Lower leg skin (tissue), 4 donors: ENCODE measurements around the gene INSM2. TPM values are rescaled to one million over a fixed set of nuclear protein-coding genes. Genes with fewer than 3 reads are reported as not detected.

Source experiments
- DNase-seq, 2 donors: peaks; one replicate each; pipeline ENCODE4 v3.0.0-alpha.2; 2019; ENCODE audit warnings: low spot score in 2 of 2
- H3K4me3 ChIP-seq: fragments of 200-600 bp; sonication (generic); 2 replicates; pipeline ENCODE4 v1.5.1; 2017; ENCODE audit warnings: mild to moderate bottlenecking, low read depth; ENCODE audit not compliant: poor library complexity, severe bottlenecking
- POLR2A ChIP-seq, 2 donors: fragments of 450-650 bp; IDR thresholded peaks; one replicate each; pipeline ENCODE4 v1.6.1; 2016 to 2017; ENCODE audit warnings: antibody characterized with exemption in 2 of 2, mild to moderate bottlenecking in 1 of 2, moderate library complexity in 1 of 2
- WGBS, 2 donors: methylation state at CpG; one replicate each; pipeline ENCODE4 v1.1.5; 2018; 5-methylcytosine and 5-hydroxymethylcytosine counted together
- intact Hi-C: fragments of 100-400 bp; cut with DNase I; formaldehyde crosslinking; loops from one replicate; pipeline ENCODE4 v1.15.0; 2023; ENCODE audit warnings: low total_unique reads
- total RNA-seq, 4 donors: library from RNA; depleted of rRNA; stranded (reverse); fragments of >200 nt; gene quantifications; one replicate each; pipeline ENCODE4 v1.1.0, GENCODE V29; 2016
- TF ChIP-seq, protein P1 (sequence below), 3 donors: fragments of 450-650 bp; IDR thresholded peaks; one replicate each; pipeline ENCODE4 v1.5.1; 2016; ENCODE audit warnings: antibody characterized with exemption in 3 of 3, mild to moderate bottlenecking in 3 of 3, moderate library complexity in 2 of 3

INSM2 gene
- total RNA-seq, 4 donors from 2014 or later, result not detected

- peak overlapping the region; percentile 40 for H3K4me3 ChIP-seq
- intact Hi-C loops, result no loop called here
- 1 to 3% methylated on average over 51 to 55 of the region's 77 CpGs for WGBS, 2 donors
- no peak for TF ChIP-seq POLR2A (IDR thresholded peaks at IDR 0.05)
- TF ChIP-seq, protein P1, sequence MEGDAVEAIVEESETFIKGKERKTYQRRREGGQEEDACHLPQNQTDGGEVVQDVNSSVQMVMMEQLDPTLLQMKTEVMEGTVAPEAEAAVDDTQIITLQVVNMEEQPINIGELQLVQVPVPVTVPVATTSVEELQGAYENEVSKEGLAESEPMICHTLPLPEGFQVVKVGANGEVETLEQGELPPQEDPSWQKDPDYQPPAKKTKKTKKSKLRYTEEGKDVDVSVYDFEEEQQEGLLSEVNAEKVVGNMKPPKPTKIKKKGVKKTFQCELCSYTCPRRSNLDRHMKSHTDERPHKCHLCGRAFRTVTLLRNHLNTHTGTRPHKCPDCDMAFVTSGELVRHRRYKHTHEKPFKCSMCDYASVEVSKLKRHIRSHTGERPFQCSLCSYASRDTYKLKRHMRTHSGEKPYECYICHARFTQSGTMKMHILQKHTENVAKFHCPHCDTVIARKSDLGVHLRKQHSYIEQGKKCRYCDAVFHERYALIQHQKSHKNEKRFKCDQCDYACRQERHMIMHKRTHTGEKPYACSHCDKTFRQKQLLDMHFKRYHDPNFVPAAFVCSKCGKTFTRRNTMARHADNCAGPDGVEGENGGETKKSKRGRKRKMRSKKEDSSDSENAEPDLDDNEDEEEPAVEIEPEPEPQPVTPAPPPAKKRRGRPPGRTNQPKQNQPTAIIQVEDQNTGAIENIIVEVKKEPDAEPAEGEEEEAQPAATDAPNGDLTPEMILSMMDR (IDR thresholded peaks at IDR 0.05), result no peak
- peak in 1 of 2 donors; percentile 84 for DNase-seq
These were observed 376 bp downstream of the INSM2 start for GRCh38 chr14:35534208-35534872.

- intact Hi-C loops, result loop anchor here (5.0 kb wide), 1 partner anchor 638 kb away; no protein-coding TSS in a partner anchor
- DNase-seq, result peak; percentile 17 to 86
- 1% methylated on average over 44 to 52 of the region's 55 CpGs for WGBS, 2 donors
- no peak overlapping the region for H3K4me3 ChIP-seq
- TF ChIP-seq, protein P1 (IDR thresholded peaks at IDR 0.05), result no peak
- TF ChIP-seq POLR2A (IDR thresholded peaks at IDR 0.05), result no peak
These were observed 1.0 kb downstream of the INSM2 start for GRCh38 chr14:35534873-35535482.

- TF ChIP-seq, protein P1 (IDR thresholded peaks at IDR 0.05), result no peak
- TF ChIP-seq POLR2A (IDR thresholded peaks at IDR 0.05), result no peak
- no peak overlapping the region for H3K4me3 ChIP-seq
- no peak for DNase-seq
- 11 to 20% methylated on average over 18 to 34 of the region's 37 CpGs for WGBS, 2 donors
- intact Hi-C loops, result loop anchor here (5.0 kb wide), 1 partner anchor 638 kb away; no protein-coding TSS in a partner anchor
These were observed 1.6 kb downstream of the INSM2 start for GRCh38 chr14:35535483-35536112.

- WGBS, 2 donors, result 65 to 78% methylated on average over 2 of the region's 2 CpGs
- TF ChIP-seq POLR2A (IDR thresholded peaks at IDR 0.05), result no peak
- TF ChIP-seq, protein P1 (IDR thresholded peaks at IDR 0.05), result no peak
- no peak overlapping the region for H3K4me3 ChIP-seq
- intact Hi-C loops, result loop anchor here (5.0 kb wide), 1 partner anchor 643 kb away; no protein-coding TSS in a partner anchor
- DNase-seq, result no peak
These were observed 6.0 kb downstream of the INSM2 start for GRCh38 chr14:35539969-35540368.

GRCh38 chr14:35543006-35543405 is 9.0 kb downstream of the INSM2 start:
- 93 to 95% methylated on average over 5 of the region's 5 CpGs for WGBS, 2 donors
- no peak for DNase-seq
- TF ChIP-seq POLR2A (IDR thresholded peaks at IDR 0.05), result no peak
- TF ChIP-seq, protein P1 (IDR thresholded peaks at IDR 0.05), result no peak
- H3K4me3 ChIP-seq, result no peak overlapping the region
- intact Hi-C loops, result no loop called here
